HepG2 (cell line): ENCODE results near the gene JMJD1C. TPM values are rescaled to one million over a fixed set of nuclear protein-coding genes. Genes with fewer than 3 reads are reported as not detected.

Source experiments
- ATAC-seq: fragments of 200-7000 bp; cut with Tn5 transposase; 3 replicates; pipeline ENCODE4 v1.9.1; 2020; ENCODE audit warnings: mild to moderate bottlenecking, moderate library complexity
- BruUV-seq: library from RNA; stranded (reverse); fragments of 400-500 nt; replicated peaks from 2 replicates; lab custom pipeline; 2021; lab: Mats Ljungman, UMichigan
- CTCF ChIA-PET: fragments of 300-600 bp; formaldehyde crosslinking; extraction: SDS; loops from one replicate; lab custom pipeline; 2021; ENCODE audit warnings: low total read pairs, inconsistent platforms, low intra/inter-chr PET ratio; lab: Yijun Ruan, JAX
- POLR2A ChIA-PET: fragments of 350-600 bp; sonication (Branson Sonifier 250); formaldehyde crosslinking; loops from one replicate; lab custom pipeline; 2020; ENCODE audit warnings: antibody characterized with exemption, inconsistent platforms; lab: Yijun Ruan, JAX
- DNase-seq: peaks from one replicate; pipeline ENCODE4 v3.0.0-alpha.2; 2015; ENCODE audit warnings: low spot score
- FAIRE-seq: peaks from 3 replicates; lab custom pipeline; 2011; peaks lifted over from hg19 to GRCh38; lab: Jason Lieb, UNC
- H2AFZ ChIP-seq: one replicate; pipeline ENCODE4 v1.6.1; 2011; ENCODE audit warnings: low read length, inconsistent platforms
- H3K27ac ChIP-seq: fragments of 300-600 bp; 3 replicates; pipeline ENCODE4 v1.8.0; 2011; ENCODE audit warnings: mixed run types, mild to moderate bottlenecking, mixed read lengths, low read length, inconsistent platforms; ENCODE audit not compliant: insufficient read depth; ENCODE audit errors: extremely low read length
- H3K27me3 ChIP-seq, 2 experiments: fragments of 200-600 bp in 1 of 2; 2 replicates in 1 of 2; 3 replicates in 1 of 2; pipeline versions ENCODE4 v1.6.0 to v1.8.0; 2011; ENCODE audit warnings: low read length in 2 of 2, mild to moderate bottlenecking in 2 of 2, moderate library complexity in 2 of 2, inconsistent platforms in 1 of 2; ENCODE audit not compliant: insufficient read depth in 2 of 2, control insufficient read depth in 1 of 2
- H3K36me3 ChIP-seq, 2 experiments: fragments of 200-600 bp in 1 of 2; replicated peaks in 1 of 2; 2 replicates in 1 of 2; 3 replicates in 1 of 2; pipeline versions ENCODE4 v1.5.1 to v1.8.0; 2011; ENCODE audit warnings: low read length in 2 of 2, inconsistent platforms in 1 of 2; ENCODE audit not compliant: insufficient read depth in 2 of 2, control insufficient read depth in 1 of 2
- H3K4me1 ChIP-seq: 2 replicates; pipeline ENCODE4 v1.5.1; 2012; ENCODE audit warnings: low read length, inconsistent platforms; ENCODE audit not compliant: insufficient read depth
- H3K4me2 ChIP-seq: 2 replicates; pipeline ENCODE4 v1.6.0; 2011; ENCODE audit warnings: low read depth, low read length, inconsistent platforms
- H3K4me3 ChIP-seq, 3 experiments: fragments of 200-600 bp in 1 of 3; sonication (generic), shearing (Covaris generic) in 1 of 3; replicated peaks in 1 of 3; 2 replicates each; pipeline ENCODE4 v1.5.1; 2011 to 2016; ENCODE audit warnings: low read length in 3 of 3, inconsistent platforms in 2 of 3, low read depth in 2 of 3, mild to moderate bottlenecking in 2 of 3, control low read depth in 1 of 3, mixed read lengths in 1 of 3; ENCODE audit not compliant: insufficient read depth in 1 of 3
- H3K79me2 ChIP-seq: one replicate; pipeline ENCODE4 v1.6.1; 2011; ENCODE audit warnings: low read length, inconsistent platforms; ENCODE audit not compliant: insufficient read depth
- H3K9ac ChIP-seq: 2 replicates; pipeline ENCODE4 v1.6.0; 2011; ENCODE audit warnings: mild to moderate bottlenecking, low read depth, low read length, inconsistent platforms; ENCODE audit not compliant: insufficient read depth
- H3K9me3 ChIP-seq: 2 replicates; pipeline ENCODE4 v1.5.1; 2012; ENCODE audit warnings: mild to moderate bottlenecking, low read length
- H4K20me1 ChIP-seq: 2 replicates; pipeline ENCODE4 v1.6.0; 2011; ENCODE audit warnings: inconsistent platforms, mild to moderate bottlenecking, low read length, moderate library complexity; ENCODE audit not compliant: insufficient read depth
- ARNT2 ChIP-seq: sonication (generic); formaldehyde crosslinking; IDR thresholded peaks from 2 replicates; pipeline ENCODE4 v1.8.0; 2022; ENCODE audit warnings: mild to moderate bottlenecking, low read depth, missing genetic modification reagents, moderate library complexity
- CENPT ChIP-seq: sonication (generic); formaldehyde crosslinking; IDR thresholded peaks from 2 replicates; pipeline ENCODE4 v1.8.0; 2022; ENCODE audit warnings: low read depth, mild to moderate bottlenecking, moderate library complexity, missing genetic modification reagents
- CHCHD3 ChIP-seq: sonication (generic); formaldehyde crosslinking; IDR thresholded peaks from 2 replicates; pipeline ENCODE4 v1.8.0; 2022; ENCODE audit warnings: mild to moderate bottlenecking, missing genetic modification reagents, moderate library complexity
- KLF11 ChIP-seq: IDR thresholded peaks from 2 replicates; pipeline ENCODE4 v1.6.1; 2016; ENCODE audit warnings: missing compliant biosample characterization
- KLF9 ChIP-seq: IDR thresholded peaks from 2 replicates; pipeline ENCODE4 v1.6.1; 2016; ENCODE audit warnings: low read depth
- MED13 ChIP-seq: sonication (generic); formaldehyde crosslinking; IDR thresholded peaks from 2 replicates; pipeline ENCODE4 v1.5.0; 2020; ENCODE audit warnings: missing genetic modification reagents
- NFYB ChIP-seq: sonication (generic); formaldehyde crosslinking; IDR thresholded peaks from 2 replicates; pipeline ENCODE4 v1.4.0; 2020; ENCODE audit warnings: missing genetic modification reagents
- RBM22 ChIP-seq: fragments of 200-400 bp; formaldehyde crosslinking; optimal IDR thresholded peaks from 2 replicates; pipeline ENCODE3; 2017; ENCODE audit warnings: mild to moderate bottlenecking, low read length, moderate library complexity
- SALL1 ChIP-seq: sonication (generic); formaldehyde crosslinking; IDR thresholded peaks from 2 replicates; pipeline ENCODE4 v1.8.0; 2022; ENCODE audit warnings: mild to moderate bottlenecking, missing genetic modification reagents
- ZEB1 ChIP-seq: IDR thresholded peaks from 2 replicates; pipeline ENCODE4 v1.6.1; 2012; ENCODE audit warnings: mild to moderate bottlenecking, low read depth, inconsistent platforms; ENCODE audit not compliant: insufficient replicate concordance
- ZIK1 ChIP-seq: sonication (generic); formaldehyde crosslinking; IDR thresholded peaks from 2 replicates; pipeline ENCODE4 v1.5.0; 2020; ENCODE audit warnings: mild to moderate bottlenecking, low read depth, missing genetic modification reagents, borderline replicate concordance
- ZMYM2 ChIP-seq: sonication (generic); formaldehyde crosslinking; IDR thresholded peaks from 2 replicates; pipeline ENCODE4 v1.8.0; 2022; ENCODE audit warnings: mild to moderate bottlenecking, missing genetic modification reagents
- ZMYM4 ChIP-seq: sonication (generic); formaldehyde crosslinking; IDR thresholded peaks from 2 replicates; pipeline ENCODE4 v1.8.1; 2023; ENCODE audit warnings: mild to moderate bottlenecking, missing genetic modification reagents
- ZNF138 ChIP-seq: sonication (generic); formaldehyde crosslinking; IDR thresholded peaks from 2 replicates; pipeline ENCODE4 v1.5.0; 2020; ENCODE audit warnings: mild to moderate bottlenecking, low read depth, missing genetic modification reagents
- ZNF17 ChIP-seq: sonication (generic); formaldehyde crosslinking; IDR thresholded peaks from 2 replicates; pipeline ENCODE4 v1.5.0; 2020; ENCODE audit warnings: mild to moderate bottlenecking, missing genetic modification reagents
- ZNF572 ChIP-seq: sonication (generic); formaldehyde crosslinking; IDR thresholded peaks from 2 replicates; pipeline ENCODE4 v1.5.1; 2020; ENCODE audit warnings: mild to moderate bottlenecking, missing genetic modification reagents
- ZNF883 ChIP-seq: sonication (generic); formaldehyde crosslinking; IDR thresholded peaks from 2 replicates; pipeline ENCODE4 v1.5.1; 2020; ENCODE audit warnings: mild to moderate bottlenecking, missing genetic modification reagents; ENCODE audit errors: not compliant biosample characterization
- WGBS: methylation state at CpG from one replicate; pipeline ENCODE4 v1.1.6; 2017; ENCODE audit warnings: low lambda C conversion rate; 5-methylcytosine and 5-hydroxymethylcytosine counted together
- in situ Hi-C: cut with HindIII; loops from 2 replicates; pipeline ENCODE4 v1.10.0; 2017; ENCODE audit warnings: low pct_unique_long_range_greater_than_20kb; ENCODE audit not compliant: extremely low pct_ligation_motif_present
- intact Hi-C: fragments of 100-400 bp; cut with micrococcal nuclease; formaldehyde crosslinking; loops from one replicate; pipeline ENCODE4 v1.10.0; 2022; ENCODE audit not compliant: unreplicated experiment
- polyA plus RNA-seq, 8 experiments: library from polyadenylated mRNA; depleted of rRNA in 3 of 8; stranded (reverse) in 7 of 8; unstranded in 1 of 8; fragments of >200 nt; fragmentation: Illumina TruSeq in 4 of 8; extraction: Trizol in 4 of 8; gene quantifications; 2 replicates each; pipeline versions ENCODE4 v1.2.1 to v1.2.3, GENCODE V29; 2011 to 2016; ENCODE audit warnings: low read depth in 4 of 8, missing spikeins in 1 of 8, mixed read lengths in 1 of 8; ENCODE audit not compliant: insufficient read depth in 1 of 8
- total RNA-seq, 5 experiments: library from RNA; depleted of rRNA; stranded (reverse); fragments of >200 nt; fragmentation: Illumina TruSeq; extraction: Trizol; gene quantifications; 2 replicates each; pipeline ENCODE4 v1.2.3, GENCODE V29; 2016; ENCODE audit warnings: low read depth in 1 of 5
- TF ChIP-seq, protein P1 (sequence below): IDR thresholded peaks from 2 replicates; pipeline ENCODE4 v1.6.1; 2018; ENCODE audit warnings: missing genetic modification reagents
- TF ChIP-seq, protein P2 (sequence below): sonication (generic); formaldehyde crosslinking; IDR thresholded peaks from 2 replicates; pipeline ENCODE4 v1.5.0; 2020; ENCODE audit warnings: missing genetic modification reagents
- TF ChIP-seq, protein P3 (sequence below): sonication (generic); formaldehyde crosslinking; IDR thresholded peaks from 2 replicates; pipeline ENCODE4 v1.5.1; 2020; ENCODE audit warnings: missing genetic modification reagents, mild to moderate bottlenecking, borderline replicate concordance

Gene JMJD1C
- total and polyA plus RNA-seq, 2 of the 13 experiments (the other 11 are each of a cell fraction or from before 2014, with no cell fraction given): 42.3 to 42.7 TPM

DNA sequence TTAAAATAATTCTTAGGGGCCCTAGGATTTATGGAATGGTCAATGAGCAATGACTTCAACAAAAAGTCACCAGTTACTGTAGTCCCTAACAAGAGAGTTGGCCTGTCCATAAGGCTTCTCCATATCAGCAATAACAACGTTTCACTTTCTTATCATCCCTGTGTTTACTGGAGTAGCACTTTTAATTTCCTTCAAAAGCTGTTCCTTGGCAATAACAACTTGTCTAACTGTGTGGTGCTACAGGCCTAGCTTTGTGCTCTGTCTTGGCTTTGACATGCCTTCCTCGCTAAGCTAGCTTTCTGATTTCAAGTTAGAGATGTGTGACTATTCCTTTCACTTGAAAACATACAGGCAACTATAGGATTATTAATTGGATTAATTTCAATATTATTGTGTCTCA is 81.1 kb downstream of the JMJD1C start:
- H2AFZ ChIP-seq: no peak overlapping the region
- H3K27me3 ChIP-seq: no peaks in the 10 kb centered on the region
- ATAC-seq: no peak
- ChIA-PET POLR2A (no interaction called here), CTCF (no interaction called here)
- in situ Hi-C loops (no loop called here), intact Hi-C loops (no loop called here)
- WGBS: 94% methylated on average over 2 of the region's 2 CpGs
- no peak overlapping the region for H3K4me2 ChIP-seq
- BruUV-seq: no TSS peak
- peaks cover 0 to 5% of the 10 kb centered on the region in 2 experiments; a peak in 1 of 5 replicates for H3K36me3 ChIP-seq
- no peak for DNase-seq
- FAIRE-seq: no peak
- H3K4me3 ChIP-seq: no peak overlapping the region
- H3K27ac ChIP-seq: no peak overlapping the region
- H3K79me2 ChIP-seq: peaks cover 78% of the 10 kb centered on the region
- peaks cover 9% of the 10 kb centered on the region; the same call in 1 of the 2 replicates for H4K20me1 ChIP-seq
- no peak overlapping the region for H3K9ac ChIP-seq
- H3K9me3 ChIP-seq: no peaks in the 10 kb centered on the region
- H3K4me1 ChIP-seq: no peaks in the 10 kb centered on the region
- TF ChIP-seq ARNT2 (CRISPR knock-in tag) (no peak), NFYB (no peak), RBM22 (no peak), MED13 (no peak), ZMYM2 (CRISPR knock-in tag) (no peak), ZEB1 (no peak), ZNF138 (CRISPR knock-in tag) (no peak), KLF11 (no peak), KLF9 (CRISPR knock-in tag) (no peak), ZMYM4 (no peak), ZNF572 (CRISPR knock-in tag) (no peak), ZNF883 (CRISPR knock-in tag) (no peak), ZIK1 (CRISPR knock-in tag) (no peak), CENPT (CRISPR knock-in tag) (no peak), CHCHD3 (CRISPR knock-in tag) (no peak), ZNF17 (no peak), SALL1 (no peak)
- TF ChIP-seq, protein P1, sequence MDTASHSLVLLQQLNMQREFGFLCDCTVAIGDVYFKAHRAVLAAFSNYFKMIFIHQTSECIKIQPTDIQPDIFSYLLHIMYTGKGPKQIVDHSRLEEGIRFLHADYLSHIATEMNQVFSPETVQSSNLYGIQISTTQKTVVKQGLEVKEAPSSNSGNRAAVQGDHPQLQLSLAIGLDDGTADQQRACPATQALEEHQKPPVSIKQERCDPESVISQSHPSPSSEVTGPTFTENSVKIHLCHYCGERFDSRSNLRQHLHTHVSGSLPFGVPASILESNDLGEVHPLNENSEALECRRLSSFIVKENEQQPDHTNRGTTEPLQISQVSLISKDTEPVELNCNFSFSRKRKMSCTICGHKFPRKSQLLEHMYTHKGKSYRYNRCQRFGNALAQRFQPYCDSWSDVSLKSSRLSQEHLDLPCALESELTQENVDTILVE (CRISPR knock-in tag): no peak
- TF ChIP-seq, protein P2, sequence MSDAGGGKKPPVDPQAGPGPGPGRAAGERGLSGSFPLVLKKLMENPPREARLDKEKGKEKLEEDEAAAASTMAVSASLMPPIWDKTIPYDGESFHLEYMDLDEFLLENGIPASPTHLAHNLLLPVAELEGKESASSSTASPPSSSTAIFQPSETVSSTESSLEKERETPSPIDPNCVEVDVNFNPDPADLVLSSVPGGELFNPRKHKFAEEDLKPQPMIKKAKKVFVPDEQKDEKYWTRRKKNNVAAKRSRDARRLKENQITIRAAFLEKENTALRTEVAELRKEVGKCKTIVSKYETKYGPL (CRISPR knock-in tag): no peak
- TF ChIP-seq, protein P3, sequence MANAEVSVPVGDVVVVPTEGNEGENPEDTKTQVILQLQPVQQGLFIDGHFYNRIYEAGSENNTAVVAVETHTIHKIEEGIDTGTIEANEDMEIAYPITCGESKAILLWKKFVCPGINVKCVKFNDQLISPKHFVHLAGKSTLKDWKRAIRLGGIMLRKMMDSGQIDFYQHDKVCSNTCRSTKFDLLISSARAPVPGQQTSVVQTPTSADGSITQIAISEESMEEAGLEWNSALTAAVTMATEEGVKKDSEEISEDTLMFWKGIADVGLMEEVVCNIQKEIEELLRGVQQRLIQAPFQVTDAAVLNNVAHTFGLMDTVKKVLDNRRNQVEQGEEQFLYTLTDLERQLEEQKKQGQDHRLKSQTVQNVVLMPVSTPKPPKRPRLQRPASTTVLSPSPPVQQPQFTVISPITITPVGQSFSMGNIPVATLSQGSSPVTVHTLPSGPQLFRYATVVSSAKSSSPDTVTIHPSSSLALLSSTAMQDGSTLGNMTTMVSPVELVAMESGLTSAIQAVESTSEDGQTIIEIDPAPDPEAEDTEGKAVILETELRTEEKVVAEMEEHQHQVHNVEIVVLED (CRISPR knock-in tag): no peak
- TF ChIP-seq, all 625 proteins: peak for 0
